ENCODE results near the gene EHF.

GRCh38 chr11:34669458-34669857, 48.6 kb downstream of the EHF start:
- TF ChIP-seq POLR2AphosphoS5 (IDR thresholded peaks at IDR 0.05; ENCODE audit: low read depth, low read length) (no peak), POLR2A (IDR thresholded peaks at IDR 0.05; ENCODE audit: low read depth, low read length) (no peak)

Data from GM12891 (cell line).